Stimulated activated CD8-positive, alpha-beta memory T cell treated with anti-CD3 and anti-CD28 coated beads, Interleukin-15, amount 100 ng/mL, for 1 hour (primary cell): ENCODE data around the gene BCAR3.
"Not testable (repeated sequence)": the region's sequence is repeated elsewhere in the genome, so short reads cannot be mapped to it uniquely, and the experiment has no call there.

Experiments
- DNase-seq: peaks from one replicate; pipeline ENCODE4 v3.0.0-alpha.2; 2020; ENCODE audit warnings: low read depth

BCAR3 gene

DNA sequence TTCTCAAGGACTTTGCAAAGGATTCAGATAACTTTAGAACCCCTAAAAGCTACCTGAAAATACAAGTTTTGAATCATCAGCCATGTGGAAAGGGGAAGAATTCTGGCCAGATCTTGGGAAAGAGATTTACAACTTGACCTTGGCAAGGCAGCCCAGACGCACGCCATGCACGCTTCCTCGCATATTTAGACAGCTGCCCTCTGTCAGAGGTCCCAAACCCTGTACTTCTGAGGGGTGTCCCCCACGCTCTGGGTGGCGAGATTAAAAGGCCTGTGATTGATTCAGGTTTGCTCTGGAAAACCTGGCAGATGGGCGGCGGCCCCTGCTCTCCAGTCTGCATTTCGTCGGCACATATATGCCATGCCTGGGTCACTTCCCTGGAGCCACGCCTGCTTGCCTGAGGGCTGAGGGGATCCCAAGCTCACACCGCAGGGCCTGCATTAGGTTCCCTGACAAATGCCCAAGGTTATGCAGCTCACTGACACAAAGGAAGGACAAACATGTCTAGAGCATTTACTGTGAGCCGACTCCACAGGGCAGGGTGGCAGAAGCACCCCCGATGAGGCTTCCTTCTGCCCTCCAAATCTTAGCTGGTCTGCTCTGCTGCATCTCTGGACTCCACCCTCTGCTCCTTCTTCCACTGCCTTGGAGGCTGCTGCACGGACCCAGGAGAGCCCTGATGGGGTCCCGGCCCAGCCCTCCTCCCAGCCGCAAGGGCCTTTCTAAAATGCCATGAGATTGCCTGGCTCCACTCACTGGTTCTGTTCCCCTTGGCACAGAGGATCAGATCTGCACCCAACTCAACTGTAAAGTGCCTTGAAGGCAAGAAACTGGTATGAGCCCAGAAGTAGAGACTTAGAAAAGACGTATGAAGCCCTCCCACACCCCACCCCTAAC is 103.9 kb downstream of the BCAR3 start:
- no peak for DNase-seq

DNA sequence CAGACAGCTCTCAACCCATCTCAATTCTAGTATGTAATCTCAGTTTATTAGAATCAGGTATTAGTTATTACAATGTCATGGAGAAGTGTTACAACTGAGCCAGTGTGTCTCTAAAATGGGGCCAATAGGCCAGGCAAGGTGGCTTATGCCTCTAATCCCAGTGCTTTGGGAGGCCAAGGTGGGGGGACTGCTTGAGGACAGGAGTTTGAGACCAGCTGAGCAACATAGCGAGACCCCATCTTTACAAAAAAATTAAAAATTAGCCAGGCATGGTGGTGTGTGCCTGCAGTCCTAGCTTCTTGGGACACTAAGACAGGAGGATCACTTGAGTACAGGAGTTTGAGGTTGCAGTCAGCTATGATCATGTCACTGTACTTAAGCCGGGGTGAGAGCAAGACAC is 104.9 kb downstream of the BCAR3 start:
- no peak for DNase-seq

DNA sequence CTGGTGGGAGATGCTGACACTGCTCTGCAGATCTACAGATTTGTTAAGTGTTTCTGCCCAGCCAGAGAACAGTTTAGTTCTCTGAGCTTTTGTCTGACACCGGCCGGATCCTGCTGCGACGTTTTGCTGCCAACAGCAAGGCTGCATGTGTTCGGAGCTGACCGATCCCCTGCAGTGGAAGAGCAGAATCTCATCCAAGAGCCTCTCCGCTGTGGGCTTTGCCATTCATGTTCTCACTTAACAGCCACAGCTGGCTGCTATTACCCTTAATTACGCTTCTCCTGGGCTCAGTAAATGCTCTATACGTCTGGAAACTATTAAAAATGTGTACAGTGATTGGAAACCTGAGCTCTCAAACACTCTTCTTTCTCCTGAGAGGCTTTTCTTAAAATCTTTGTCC is 105.3 kb downstream of the BCAR3 start:
- no peak for DNase-seq

DNA sequence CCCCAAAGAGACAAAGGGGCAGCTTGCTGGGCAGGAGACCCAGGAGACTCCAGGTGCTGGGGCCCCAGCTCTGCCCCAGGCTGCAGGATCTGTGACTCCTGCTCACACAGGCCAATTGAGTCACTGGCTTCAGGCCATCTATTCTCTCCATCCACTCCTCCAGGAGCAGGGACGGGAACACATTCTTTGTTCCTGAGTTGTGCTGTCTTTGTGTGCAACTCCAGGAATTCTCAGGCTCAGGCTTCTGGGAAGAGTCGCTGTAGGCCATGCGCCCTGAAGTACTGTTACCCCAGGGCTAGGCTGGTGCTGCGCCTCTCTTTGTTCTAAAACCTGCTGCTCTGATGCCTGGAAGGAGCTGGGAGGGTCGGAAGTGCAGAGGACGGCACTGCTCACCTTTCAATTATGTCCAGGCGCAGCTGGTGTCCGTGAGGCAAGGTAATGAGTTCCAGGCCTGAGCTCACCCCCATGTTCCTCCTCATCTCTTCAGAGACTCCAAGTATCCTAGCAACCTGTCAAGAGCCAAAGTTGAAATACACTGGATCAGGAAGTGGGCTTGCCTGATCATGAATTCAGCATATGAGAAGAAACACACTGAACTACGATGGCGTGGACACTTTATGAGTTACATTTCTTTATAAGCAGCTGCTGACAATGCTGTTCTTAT is 105.9 kb downstream of the BCAR3 start:
- no peak for DNase-seq

DNA sequence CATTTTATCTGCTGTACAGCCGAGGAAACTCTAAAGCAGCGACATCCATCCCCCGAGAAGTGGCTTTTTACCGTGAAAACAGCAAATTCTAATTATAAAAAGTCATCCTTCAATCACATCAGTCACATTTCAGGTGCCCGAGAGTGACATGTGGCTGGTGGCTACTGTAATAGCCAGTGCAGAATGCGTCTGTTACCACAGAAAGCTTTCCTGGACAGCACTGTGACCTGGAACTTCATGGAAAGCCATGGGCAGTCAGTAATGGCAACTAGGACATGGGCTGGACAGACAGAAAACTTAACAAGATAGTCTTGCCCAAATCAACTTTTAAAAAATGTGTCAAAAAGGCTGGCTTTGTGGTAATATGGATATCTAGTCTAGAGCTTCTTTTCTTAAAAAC is 106.6 kb downstream of the BCAR3 start:
- no peak for DNase-seq

DNA sequence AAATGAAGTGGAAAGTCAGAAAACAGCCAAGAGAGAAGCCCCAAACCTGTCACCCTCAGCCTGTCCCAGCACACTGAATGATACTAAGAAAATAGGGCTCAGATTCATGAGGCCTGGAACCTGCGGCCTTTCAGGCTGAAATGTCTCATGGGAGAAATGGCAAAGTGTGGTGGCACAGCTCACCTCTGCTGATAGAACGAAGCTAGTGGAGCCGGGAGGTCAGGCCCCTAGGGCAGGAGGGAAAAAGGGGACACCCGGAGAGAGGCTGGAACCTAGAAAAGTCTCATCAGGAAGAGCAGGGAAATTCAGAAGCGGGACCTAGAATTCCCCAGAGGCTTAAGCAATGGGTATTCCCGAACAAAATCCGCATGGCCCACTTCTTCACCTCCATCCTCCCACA is 107.1 kb downstream of the BCAR3 start:
- DNase-seq = no peak

DNA sequence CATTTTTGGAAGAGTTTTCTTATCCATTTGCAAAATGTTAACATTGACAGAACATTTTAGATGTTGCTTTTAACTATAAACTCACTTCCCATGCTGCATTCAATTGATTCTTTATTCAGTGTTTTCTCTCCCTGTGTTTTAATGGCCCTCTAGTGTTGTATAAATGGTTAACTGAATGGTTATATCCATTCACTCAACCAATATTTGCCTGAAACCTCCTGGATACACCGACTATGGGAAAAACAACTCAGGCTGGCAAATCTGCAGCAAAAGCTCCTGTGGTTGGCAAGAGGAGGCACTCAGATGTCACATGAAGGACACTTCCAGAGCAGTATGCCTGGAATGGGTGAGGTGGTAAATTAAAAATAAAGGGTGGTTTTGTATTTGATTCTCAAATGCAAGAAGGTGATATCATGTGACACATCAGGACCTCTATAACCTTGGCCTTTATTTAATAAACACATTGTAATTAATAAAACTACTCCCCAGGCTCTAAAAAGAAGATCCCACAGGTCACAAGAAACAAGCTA is 107.6 kb downstream of the BCAR3 start:
- DNase-seq = no peak

DNA sequence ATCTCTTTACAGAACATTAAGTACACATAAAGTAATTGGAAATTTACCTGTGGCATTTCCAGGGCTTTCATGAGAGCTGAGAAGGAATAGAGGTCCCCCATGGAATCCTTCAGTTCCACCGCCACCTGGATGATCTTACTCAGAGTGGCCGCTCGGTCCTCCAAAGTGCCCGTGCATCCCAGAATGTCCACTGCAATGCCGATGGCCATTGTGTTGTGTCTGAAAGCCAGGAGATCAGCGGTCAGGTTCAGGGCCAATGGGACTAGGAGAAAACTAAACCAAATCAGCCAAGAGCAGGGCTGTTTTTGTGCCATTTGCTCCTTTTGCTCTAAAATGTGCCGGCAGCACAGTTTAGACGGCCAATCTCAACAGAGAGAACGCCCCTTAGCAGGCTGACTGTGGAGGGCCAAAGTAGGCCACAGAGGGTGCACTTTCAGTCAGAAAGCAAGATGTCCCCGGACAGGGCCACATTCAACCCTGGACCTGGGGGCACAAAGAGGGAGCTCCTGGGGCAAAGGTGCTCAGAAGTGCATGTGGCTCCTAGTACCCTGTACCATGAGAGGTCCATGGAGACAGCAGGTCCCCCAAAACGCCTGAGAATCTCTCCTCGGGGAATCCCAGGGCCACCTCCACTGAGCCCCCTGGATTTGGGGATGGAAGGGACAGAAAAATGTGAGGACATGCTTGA is 109.9 kb downstream of the BCAR3 start:
- DNase-seq = no peak

DNA sequence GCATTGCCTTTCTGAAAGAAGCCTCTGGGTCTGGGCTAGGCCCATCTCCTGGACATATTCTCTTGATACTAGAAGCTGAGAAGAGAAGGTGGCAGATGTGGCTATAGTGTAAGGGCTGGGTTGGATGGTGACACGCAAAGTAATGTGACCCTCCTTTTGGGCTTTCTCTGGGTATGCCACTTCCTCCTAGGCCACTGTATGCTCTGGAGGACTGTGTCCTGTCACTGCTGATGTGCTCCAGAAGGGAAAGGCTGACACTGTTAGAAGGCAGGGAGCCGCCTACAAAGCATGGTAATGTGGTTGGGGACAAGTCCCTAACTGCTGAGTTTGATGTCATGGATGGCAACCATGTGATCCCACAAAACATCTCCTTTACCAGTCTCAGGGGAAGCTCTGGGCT is 112.1 kb downstream of the BCAR3 start:
- DNase-seq = no peak

DNA sequence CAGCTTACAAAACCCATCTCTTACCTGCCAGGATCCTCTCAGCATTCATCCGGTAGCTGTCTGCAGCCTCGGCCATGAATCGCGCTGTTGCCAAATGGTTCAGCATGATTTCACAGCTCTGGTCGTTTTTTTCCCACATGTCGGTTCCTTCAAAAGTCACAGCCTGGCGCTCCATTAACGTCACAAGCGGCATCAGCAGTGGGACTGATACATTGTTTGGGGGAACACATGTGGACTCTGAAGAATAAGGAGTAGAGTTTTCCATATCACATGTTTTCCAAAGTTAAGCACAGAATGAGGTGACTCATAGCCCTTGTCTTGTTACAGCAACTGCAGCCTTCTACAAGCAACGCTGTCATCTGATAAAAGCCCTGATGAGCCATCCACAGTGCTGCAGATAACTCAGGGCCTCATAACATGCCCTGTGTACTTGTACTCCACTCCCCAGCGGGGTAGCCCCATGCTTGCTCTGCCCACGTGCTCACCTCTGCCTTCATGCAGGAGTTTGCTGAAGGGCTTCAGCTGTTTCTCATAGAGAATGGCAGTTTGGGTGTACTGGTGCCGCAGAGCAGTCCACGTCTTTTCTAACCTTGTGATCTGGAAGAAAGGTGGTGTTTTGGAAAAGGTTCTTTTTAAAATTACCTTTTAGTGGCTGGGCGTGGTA is 114.2 kb downstream of the BCAR3 start:
- DNase-seq = no peak

DNA sequence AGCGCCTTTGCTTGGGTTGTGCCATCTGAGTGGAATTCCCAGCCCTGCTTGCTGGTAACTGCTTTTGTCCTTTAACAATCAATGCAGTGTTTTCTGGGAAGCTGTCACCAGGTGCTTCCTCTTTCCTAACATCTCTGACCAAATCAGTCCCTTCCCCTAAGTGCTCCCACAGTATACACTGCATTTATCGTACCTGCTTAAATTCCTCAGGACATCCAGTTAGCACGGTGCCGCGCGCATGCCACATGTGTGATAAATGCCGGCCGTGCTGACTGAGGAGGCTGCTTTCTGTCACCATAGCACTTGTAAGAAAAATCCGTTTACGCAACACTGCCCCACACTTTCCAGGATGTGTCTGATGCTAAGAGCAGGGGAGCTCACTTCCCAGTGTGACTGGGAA is 115.4 kb downstream of the BCAR3 start:
- DNase-seq = no peak

DNA sequence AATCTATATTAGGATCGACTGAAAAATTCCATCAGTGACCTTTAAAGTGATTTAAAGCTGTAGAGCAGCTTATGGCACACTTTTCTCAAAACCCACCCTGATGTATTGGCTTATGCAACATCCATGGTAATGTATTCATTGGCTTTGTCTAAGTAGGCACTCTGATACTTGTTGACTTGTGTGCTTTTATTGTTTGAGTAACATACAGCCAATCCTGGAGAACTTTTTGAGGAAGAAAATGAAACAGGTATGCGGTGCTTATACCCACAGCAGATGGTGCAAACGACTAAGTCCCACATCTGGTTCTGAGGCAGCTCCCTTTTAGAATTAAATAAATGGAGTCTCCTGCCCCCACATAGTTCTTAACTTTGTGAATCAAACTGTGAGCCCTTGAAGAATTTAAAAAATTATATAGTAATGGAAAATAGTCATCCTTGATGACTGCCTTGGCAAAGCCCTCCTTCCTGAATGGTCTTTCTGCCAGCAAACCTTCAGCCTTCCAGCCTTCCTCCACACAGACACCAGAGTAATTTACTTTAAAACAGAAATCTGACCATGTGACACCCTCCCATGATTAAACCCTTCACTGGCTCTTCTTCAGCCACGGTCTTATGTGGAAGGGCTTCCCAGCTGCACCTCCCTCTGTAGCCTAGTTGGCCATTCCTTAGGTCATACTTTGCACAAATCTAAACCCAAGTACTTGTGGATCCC is 116.0 kb downstream of the BCAR3 start:
- DNase-seq = no peak

DNA sequence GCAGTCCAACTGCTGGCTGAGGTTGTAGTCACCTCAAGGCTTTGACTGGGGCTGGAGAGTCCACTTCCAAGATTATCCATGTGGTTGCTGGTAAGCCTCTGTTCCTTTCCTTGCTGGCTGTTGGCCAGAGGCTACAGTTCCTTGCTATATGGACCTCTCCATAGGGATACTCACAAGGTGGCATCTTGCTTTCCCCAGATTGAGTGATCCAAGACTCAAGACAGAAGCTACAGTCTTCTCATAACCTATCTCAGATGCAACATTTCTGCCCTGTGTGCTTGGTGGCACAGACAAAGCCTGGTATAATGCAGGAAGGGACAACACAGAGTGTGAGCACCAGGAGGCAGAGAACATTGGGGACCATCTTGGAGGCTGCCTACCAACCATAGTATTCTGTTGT is 121.9 kb downstream of the BCAR3 start:
- DNase-seq = no peak

DNA sequence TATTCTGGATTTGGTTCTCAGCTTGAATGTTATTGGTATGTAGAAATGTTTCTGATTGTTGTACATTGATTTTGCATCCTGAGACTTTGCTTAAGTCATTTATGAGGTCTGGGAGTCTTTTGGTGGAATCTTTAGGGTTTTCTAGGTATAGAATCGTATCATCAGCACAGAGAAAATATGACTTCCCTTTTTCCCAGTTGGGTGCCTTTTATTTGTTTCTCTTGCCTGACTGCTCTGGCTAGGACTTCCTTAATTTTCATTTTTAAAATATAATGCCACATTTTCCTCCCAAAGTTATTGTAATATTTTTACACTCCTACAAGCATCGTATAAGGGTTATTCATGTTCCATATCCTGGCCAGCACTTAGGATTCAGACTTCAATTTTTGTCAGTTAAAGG is 122.6 kb downstream of the BCAR3 start:
- DNase-seq = no peak

DNA sequence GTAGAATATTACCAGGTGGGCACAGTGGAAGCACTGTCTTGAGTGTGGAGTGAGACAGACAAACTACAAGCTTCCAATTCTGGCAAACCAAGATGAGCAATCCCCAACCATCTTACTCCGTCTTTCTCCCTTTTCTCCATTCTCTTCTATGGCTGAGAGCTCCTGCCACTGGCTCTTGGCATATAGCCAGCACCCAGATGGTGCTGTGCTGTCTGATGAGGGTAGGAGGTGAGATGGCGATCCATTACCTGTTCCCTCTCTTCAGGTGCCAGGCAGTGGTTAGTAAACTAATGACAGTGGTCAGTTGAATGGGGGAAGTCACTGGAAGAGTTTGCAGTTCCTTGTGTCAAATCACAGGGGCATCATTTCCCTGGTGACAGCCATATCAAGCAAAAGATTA is 125.3 kb downstream of the BCAR3 start:
- no peak for DNase-seq

DNA sequence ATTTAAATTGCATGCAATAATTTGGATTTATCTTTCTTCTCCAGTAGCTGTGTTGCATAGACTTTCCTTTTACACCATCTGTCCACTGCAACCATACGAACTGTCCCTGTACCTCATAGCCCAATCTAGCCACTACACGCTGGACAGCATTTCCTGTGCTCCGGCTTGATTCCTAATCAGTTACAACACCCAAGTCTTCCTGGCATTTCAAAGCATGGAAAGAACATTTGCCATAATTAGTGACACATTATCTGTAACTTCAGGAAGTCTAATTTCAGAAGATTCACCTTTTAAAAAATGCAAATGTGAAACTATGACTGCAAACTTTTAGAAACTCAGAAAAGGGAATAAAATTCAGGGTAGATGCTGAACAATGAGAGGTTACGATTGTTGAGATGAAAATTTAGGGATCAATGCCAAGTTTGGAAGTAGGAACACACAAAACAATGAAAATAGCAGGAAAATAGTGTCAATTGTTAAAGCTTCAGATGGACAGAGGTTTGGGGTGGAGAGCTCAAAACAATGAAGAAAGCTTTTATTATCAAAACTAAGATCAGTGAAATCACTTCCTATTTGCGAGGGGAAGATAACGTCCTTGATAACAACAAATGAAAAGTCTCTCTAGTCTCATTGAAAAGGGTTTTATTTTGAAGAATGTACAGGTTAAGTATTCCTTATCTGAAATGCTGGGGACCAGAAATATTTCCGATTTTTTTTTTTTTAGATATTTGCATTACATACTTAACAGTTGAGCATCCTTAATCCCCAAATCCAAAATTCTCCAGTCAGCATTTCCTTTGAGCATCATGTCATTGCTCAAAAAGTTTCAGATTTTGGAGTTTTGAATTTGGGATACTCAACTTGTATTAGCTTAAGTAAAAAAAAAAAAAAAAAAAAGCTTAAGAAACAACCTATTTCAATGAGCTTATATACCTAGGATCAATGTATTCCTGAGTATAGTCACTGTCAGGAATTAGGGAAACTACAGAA is 126.5 kb downstream of the BCAR3 start:
- DNase-seq = no peak

DNA sequence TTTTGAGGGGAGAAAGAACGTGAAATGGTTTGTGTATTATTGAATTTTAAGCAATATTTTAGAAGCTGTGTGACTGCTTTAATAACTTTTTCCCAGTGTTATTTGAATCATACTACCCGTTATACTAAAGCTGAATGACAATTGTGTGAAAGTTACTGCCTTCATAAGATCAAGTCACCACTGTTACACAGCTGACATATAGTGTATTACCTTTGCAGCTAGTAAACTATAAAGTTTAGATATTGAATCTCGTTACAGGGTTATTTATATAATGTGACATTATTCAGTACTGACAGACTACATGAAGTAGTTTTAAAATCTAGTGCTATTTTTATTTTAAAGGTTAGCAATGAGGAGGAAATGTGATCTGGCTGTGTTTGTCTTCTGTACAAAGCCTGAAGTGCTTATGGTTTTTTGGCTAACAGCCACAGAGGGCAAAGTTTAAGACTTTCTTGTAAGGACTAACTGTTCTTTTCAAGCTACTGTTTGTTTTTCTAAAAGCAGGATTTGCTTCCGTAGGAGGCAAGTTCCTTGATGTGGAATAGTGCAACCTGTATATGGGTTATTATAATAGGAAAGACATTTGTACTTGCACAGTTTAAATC is 127.6 kb downstream of the BCAR3 start:
- not testable (repeated sequence) for DNase-seq

DNA sequence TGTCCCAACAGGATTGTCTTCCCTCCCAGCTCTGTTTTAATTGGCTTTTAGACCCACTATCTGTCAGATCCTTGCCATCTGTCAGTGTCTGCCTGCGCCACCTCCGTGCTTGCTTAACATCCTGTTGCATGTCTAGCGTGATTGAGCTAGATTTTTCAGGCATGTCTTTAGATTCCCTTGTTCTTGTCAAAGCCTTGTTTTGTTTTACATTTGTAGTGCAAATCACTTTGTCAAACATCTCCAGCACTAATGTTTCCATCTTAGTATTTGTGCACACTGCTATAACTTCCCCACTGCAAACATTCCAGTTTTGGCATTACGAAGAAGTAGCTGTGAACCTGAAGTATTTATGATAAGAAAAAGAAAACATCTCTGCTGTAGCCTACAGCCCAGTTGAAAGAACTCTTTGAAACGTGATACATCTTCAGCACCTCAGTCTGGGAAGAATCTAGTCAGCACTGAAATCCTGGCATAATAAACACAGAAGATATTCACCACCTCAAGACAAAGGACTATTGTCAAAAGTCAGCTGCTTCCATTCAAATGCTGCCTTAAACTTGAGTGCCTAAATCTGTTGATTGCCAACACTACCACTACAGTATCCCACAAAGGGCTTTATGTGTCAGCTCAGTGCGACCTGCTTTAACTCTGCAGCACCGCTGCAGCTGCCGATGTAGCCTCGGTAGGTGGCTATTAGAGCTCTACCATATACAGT is 128.7 kb downstream of the BCAR3 start:
- DNase-seq = no peak

DNA sequence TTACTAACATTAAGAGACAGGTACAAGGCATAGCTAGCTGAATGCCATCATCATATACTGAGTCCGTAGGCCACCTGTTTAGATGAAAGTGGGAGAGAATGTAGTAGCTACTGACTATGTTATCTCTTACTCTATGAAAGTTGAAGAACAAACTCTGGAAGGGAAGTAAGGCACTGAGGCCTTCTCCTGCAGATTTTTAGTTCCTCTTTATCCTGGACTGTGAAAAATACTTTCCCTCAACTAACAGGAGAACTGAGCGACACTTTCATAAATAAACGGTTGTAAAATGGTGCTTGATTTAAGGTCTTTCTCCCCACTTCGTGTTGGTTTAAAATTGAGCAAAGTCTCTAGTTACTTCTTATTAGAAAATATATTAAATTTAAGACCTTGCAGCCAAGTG is 131.8 kb downstream of the BCAR3 start:
- no peak for DNase-seq
